OCI-LY1 (cell line): Measurements from ENCODE around the gene NSUN2.

ENCODE experiments used
- CTCF ChIP-seq: fragments of 200-600 bp; sonication (generic), shearing (Covaris generic); IDR thresholded peaks from 2 replicates; pipeline ENCODE4 v1.5.1; 2017; ENCODE audit warnings: mild to moderate bottlenecking, antibody characterized with exemption, low read length, moderate library complexity, mixed read lengths
- EZH2 ChIP-seq: fragments of 200-600 bp; sonication (generic), shearing (Covaris generic); IDR thresholded peaks from 2 replicates; pipeline ENCODE4 v1.8.0; 2017; ENCODE audit warnings: borderline replicate concordance, mixed run types, mild to moderate bottlenecking, antibody characterized with exemption, low read length, moderate library complexity, mixed read lengths

- TF ChIP-seq CTCF: no peak
- TF ChIP-seq EZH2: no peak
Measured at GRCh38 chr5:6570530-6570929, 62.3 kb downstream of the NSUN2 start.
